GM19463 (cell line): ENCODE measurements around the gene LZIC.
"Not testable (repeated sequence)": the region's sequence is repeated elsewhere in the genome, so short reads cannot be mapped to it uniquely, and the experiment has no call there.

Experiments used
- ATAC-seq: cut with Tn5 transposase; IDR thresholded peaks from one replicate; pipeline ENCODE4 v1.9.1; 2021; ENCODE audit warnings: mild to moderate bottlenecking, moderate library complexity; ENCODE audit not compliant: unreplicated experiment

The LZIC gene

GRCh38 chr1:9942939-9943788, at the start of gene LZIC, which contains the start of gene NMNAT1:
TSS of gene LZIC (minus strand) at chr1:9943391. CDS start at chr1:9936619, 6,772 bp downstream.
TSS of gene NMNAT1 (plus strand) at chr1:9943475. CDS start at chr1:9972074, 28,599 bp downstream.
- peak; percentile 95 for ATAC-seq

DNA sequence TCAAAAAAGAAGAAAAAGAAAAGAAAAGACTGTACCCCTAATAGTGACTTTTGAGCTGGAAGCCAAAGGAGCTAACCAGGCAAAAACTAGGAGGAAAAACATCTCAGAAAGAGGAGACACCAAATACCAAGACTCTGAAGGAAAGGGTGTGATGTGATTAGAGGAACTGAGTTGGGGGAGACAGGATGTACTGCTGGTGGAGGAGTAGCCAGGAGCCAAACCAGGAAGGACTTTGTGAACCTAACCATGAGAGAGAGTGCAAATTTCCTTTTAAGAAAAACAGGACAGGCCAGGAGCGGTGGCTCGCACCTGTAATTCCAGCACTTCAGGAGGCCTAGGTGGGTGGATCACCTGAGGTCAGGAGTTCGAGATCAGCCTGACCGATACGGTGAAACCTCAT, 49.7 kb upstream of the LZIC start:
- no peak for ATAC-seq

DNA sequence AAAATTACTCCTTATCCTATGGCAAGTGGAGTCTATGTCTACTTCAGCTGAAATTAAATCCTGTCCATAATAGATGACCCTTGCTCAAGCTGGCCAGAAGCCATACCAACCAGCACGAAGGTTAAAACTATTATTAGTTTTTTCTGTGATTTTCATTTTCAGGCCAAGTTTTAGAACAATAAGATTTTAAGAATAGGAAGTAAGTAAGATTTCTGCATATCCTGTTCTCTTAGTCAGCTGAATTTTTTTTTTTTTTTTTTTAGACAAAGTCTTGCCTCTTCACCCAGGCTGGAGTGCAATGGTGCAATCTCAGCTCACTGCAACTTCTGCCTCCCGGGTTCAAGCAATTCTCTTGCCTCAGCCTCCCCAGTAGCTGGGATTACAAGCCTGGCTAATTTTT, 47.8 kb upstream of the LZIC start:
- ATAC-seq: no peak

DNA sequence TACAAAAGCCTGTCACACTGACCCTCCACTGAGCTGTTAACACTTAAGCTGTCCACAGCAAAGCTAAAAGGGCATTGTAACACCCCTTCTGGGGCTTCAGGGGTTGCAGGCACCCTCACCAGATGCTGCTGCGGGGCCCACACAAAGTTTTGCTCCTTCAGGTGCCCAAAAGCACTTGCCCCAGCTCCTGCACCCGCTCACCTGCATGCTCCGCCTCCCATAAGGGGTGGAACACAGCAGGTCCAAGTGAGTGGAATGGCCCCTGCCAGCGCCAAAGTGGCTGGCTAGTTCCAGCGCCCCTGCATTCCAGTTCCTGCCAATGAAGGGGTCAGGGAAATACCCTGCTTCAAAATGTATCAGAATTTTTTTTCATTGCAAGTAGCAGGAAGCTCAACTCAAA, 46.6 kb upstream of the LZIC start:
- ATAC-seq: no peak

GRCh38 chr1:9985001-9985400, 41.8 kb upstream of the LZIC start:
- ATAC-seq: no peak

DNA sequence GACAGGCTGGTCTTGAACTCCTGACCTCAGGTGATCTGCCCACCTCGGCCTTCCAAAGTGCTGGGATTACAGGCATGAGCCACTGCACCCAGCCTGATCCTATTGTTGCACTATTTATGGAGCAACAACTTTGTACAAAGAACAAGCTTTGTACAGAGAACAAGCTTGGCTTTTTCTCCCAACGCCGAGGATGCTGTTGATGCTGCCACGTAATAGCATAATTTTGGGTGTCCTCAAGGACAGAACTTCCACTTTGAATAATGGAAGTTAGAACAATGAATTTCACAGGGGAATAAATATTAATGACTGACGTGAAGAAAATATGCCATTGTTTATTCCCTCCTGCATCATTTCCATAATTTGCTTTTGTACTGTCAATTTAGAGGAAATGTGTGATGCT, 41.1 kb upstream of the LZIC start:
- no peak for ATAC-seq

GRCh38 chr1:9960706-9961562, 17.7 kb upstream of the LZIC start:
- peak; percentile 78 for ATAC-seq

GRCh38 chr1:9960011-9960410, 16.8 kb upstream of the LZIC start:
- no peak for ATAC-seq

GRCh38 chr1:9957726-9958125, 14.5 kb upstream of the LZIC start:
- no peak for ATAC-seq

DNA sequence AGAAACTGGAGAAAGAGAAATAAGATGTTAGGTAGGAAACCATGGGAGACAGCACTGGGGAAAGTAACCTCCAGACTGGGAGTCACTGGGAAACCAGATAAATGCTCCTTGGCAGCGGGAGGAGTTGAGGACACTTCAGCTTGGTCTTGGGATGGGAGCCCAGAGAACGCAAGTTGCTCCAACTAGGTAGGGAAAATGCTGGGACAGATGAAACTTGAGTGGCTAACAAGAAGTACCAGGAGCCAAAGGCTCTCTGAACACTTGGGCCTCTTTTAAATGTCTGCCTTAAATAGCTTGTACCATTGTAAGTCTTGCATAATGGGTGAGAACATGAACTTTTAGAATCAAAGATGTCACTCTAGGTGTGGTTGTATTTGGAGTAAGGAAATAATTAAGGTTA, 3.1 kb upstream of the LZIC start:
- no peak for ATAC-seq

GRCh38 chr1:9942399-9942938, 722 bp downstream of the LZIC start:
- peak; percentile 8 for ATAC-seq

- no peak for ATAC-seq
Measured at GRCh38 chr1:9929431-9930385, 13.5 kb downstream of the LZIC start.

DNA sequence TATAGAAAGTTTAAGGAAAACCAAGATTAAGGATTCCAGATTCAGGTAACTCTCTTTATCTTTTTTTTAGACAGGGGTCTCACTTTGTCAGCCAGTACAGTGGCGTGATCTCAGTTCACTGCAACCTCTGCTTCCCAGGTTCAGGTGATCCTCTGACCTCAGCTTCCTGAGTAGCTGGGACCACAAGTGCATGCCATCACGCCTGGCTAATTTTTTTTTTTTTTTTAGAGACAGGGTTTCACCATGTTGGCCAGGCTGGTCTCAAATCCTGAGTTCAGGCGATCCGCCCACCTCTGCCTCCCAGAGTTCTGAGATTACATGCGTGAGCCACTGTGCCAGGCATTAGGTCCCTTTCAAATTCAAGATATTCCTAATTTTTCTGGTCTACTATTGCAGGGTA, 15.9 kb downstream of the LZIC start:
- ATAC-seq: no peak

DNA sequence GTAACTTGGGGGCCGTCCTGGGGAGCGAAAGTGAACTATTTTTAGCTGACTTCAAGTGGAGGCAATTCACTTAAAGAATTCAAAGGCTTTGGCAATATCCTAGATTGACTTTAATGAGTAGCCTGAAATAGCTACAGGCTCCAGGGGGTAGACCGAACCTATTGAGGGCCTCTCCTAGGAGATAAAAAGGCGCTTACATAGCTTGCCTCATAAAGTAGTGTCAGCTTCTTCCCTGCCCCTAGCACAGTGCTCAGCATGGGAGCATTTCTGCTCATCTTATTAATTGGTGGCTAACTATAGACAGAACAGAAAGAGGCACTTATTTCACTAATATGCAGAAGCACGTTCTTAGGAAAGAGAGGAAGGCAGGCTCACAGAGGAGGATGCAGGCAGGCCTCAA, 20.8 kb downstream of the LZIC start:
- no peak for ATAC-seq

- ATAC-seq: no peak
Measured at GRCh38 chr1:9920606-9921005, 22.6 kb downstream of the LZIC start.

GRCh38 chr1:9917901-9918300, 25.3 kb downstream of the LZIC start:
- no peak for ATAC-seq

GRCh38 chr1:9917495-9917894, 25.7 kb downstream of the LZIC start:
- ATAC-seq: not testable (repeated sequence)

GRCh38 chr1:9916452-9916851, 26.7 kb downstream of the LZIC start:
- no peak for ATAC-seq

GRCh38 chr1:9914610-9914937, 28.6 kb downstream of the LZIC start:
- ATAC-seq: no peak

DNA sequence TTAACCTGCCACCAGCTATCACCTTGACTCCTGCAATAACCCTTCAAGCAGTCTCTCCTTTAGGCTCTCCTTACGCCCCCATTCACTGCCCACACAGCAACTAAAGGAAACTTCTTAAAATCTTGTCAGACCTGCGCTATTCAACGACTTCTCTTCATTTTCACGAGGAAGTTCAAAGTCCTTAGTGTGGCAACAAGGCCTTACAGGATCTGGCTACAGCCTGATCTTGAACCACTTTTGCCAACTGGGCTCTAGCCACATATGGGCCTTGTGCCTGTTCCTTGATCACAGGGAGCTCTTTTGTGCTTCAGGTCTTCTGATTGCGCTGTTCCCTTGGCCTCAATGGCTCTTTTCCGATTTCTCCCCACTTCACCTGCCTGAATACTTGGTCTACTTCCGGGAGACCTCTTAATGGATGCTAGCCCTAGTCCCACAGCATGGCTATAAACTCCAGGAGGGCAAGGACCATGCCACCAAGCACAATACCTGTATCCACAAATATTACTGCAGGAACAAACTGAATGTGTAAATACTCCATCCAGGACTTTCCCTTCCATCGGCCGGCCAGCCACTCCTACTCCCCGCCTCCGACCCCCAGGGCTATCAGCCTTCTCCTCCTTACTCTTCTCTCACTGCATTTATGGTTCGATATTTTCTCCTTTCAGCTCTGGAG, 30.8 kb downstream of the LZIC start:
- no peak for ATAC-seq
